Measurements from ENCODE around the gene ZDHHC3.
"Not testable (repeated sequence)": the region's sequence is repeated elsewhere in the genome, so short reads cannot be mapped to it uniquely, and the experiment has no call there.

Gene ZDHHC3

DNA sequence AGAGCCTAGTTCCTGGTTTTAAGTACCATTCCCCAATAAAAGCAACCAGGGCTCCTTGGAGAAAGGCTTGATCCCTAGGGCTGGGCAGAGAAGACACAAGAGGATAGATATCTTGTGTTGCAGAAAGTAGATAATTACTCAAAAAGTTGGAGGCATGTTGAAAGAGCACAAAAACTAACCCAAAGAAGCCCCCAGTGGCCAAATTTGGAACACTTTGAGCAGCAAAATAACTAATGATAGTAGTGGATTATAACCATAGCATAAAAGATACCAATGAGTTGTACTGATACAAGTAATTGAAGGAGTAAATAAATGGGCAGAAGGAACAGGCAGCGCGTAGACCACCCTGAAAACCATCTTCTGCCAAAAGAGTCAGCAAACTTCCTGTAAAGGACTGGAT lies 12.1 kb upstream of the ZDHHC3 start:
- no peaks in the 10 kb centered on the region for H3K27me3 ChIP-seq (ENCODE audit: insufficient read depth, low read length, poor library complexity)
- no CpG with 5 or more reads among the region's 2 CpGs for WGBS (ENCODE audit: extremely low coverage, insufficient coverage, low lambda C conversion rate)

DNA sequence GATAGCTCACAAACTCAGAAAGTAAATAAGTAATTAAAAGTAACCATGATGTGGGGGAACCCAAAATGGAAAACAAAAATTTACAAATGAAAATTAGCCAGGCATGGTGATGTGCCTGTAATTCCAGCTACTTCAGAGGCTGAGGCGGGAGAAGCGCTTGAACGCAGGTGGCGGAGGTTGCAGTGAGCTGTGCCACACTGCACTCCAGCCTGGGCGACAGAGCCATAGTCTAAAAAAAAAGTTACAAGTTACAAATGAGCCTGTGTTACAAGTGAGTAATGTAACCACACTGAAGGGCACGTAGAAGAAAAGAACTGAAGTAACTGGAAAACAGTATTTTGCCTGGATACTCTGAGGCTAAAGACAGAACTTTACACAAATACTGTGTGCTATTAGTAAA lies 11.4 kb upstream of the ZDHHC3 start:
- H3K4me3 ChIP-seq (ENCODE audit: low read length): no peak overlapping the region
- no peak for DNase-seq
- no peak overlapping the region for H3K9ac ChIP-seq (ENCODE audit: low read length)
- no peaks in the 10 kb centered on the region for H3K27me3 ChIP-seq (ENCODE audit: insufficient read depth, low read length, poor library complexity)
- peaks cover 32% of the 10 kb centered on the region for H3K79me2 ChIP-seq (ENCODE audit: control insufficient read depth, insufficient read depth, low read length)
- H3K36me3 ChIP-seq (ENCODE audit: control insufficient read depth, insufficient read depth, low read length): peaks cover 4% of the 10 kb centered on the region
- no peak overlapping the region for H2BK5ac ChIP-seq (ENCODE audit: low read length)
- no peak overlapping the region for H3K4ac ChIP-seq (ENCODE audit: low read depth, low read length)
- H3K27ac ChIP-seq (ENCODE audit: low read depth, low read length): no peak overlapping the region
- no peak overlapping the region for H3K18ac ChIP-seq (ENCODE audit: low read length)
- no peak overlapping the region for H3K23ac ChIP-seq (ENCODE audit: low read length)
- peaks cover 21% of the 10 kb centered on the region for H3K79me1 ChIP-seq (ENCODE audit: low read length)
- no peak overlapping the region for H3K56ac ChIP-seq (ENCODE audit: low read length)
- no CpG with 5 or more reads among the region's 6 CpGs for WGBS (ENCODE audit: extremely low coverage, insufficient coverage, low lambda C conversion rate)
- H4K5ac ChIP-seq (ENCODE audit: low read length): no peak overlapping the region
- H3K4me1 ChIP-seq (ENCODE audit: control insufficient read depth, low read depth, low read length): no peaks in the 10 kb centered on the region
- no peak overlapping the region for H4K8ac ChIP-seq (ENCODE audit: low read depth, low read length)
- no peak overlapping the region for H2BK120ac ChIP-seq (ENCODE audit: low read depth, low read length)
- H2BK15ac ChIP-seq (replicated peaks; ENCODE audit: low read depth): no peak overlapping the region
- H3K4me2 ChIP-seq (ENCODE audit: low read length): no peak overlapping the region
- no peak overlapping the region for H2AK5ac ChIP-seq (ENCODE audit: low read length)

More for the DNA sequence above, 12.1 kb upstream of the ZDHHC3 start:
- Histone ChIP-seq H3K36me3 (ENCODE audit: control insufficient read depth, insufficient read depth, low read length) (peaks cover 4% of the 10 kb centered on the region), H3K4me3 (ENCODE audit: low read length) (no peak overlapping the region), H2BK15ac (replicated peaks; ENCODE audit: low read depth) (no peak overlapping the region), H3K56ac (ENCODE audit: low read length) (no peak overlapping the region), H2AK5ac (ENCODE audit: low read length) (no peak overlapping the region), H3K4me2 (ENCODE audit: low read length) (no peak overlapping the region), H2BK120ac (ENCODE audit: low read depth, low read length) (no peak overlapping the region), H3K9ac (ENCODE audit: low read length) (no peak overlapping the region), H2BK5ac (ENCODE audit: low read length) (no peak overlapping the region), H3K79me2 (ENCODE audit: control insufficient read depth, insufficient read depth, low read length) (peaks cover 25% of the 10 kb centered on the region), H3K23ac (ENCODE audit: low read length) (no peak overlapping the region), H3K27ac (ENCODE audit: low read depth, low read length) (no peak overlapping the region), H3K18ac (ENCODE audit: low read length) (no peak overlapping the region), H4K5ac (ENCODE audit: low read length) (no peak overlapping the region), H4K8ac (ENCODE audit: low read depth, low read length) (no peak overlapping the region), H3K79me1 (ENCODE audit: low read length) (peaks cover 16% of the 10 kb centered on the region), H3K4me1 (ENCODE audit: control insufficient read depth, low read depth, low read length) (peaks cover 2% of the 10 kb centered on the region), H3K4ac (ENCODE audit: low read depth, low read length) (no peak overlapping the region)
- no peak for DNase-seq

DNA sequence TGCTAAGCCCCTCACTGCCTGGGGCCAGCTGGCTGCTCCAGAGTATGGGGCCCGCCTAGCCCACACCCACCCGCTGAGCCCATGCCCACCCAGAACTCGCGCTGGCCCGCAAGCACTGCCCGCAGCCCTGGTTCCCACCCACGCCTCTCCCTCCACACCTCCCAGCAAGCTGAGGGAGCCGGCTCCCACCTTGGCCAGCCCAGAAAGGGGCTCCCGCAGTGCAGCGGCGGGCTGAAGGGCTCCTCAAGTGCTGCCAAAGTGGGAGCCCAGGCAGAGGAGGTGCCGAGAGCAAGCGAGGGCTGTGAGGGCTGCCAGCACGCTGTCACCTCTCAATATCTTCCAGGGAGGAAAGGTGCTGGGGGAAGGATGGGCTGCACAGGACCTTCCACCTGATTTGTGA lies 10.4 kb upstream of the ZDHHC3 start:
- H2BK15ac ChIP-seq (replicated peaks; ENCODE audit: low read depth); H3K9ac ChIP-seq (ENCODE audit: low read length); H4K5ac ChIP-seq (ENCODE audit: low read length); H2BK5ac ChIP-seq (ENCODE audit: low read length); H4K8ac ChIP-seq (ENCODE audit: low read depth, low read length); H3K36me3 ChIP-seq (ENCODE audit: control insufficient read depth, insufficient read depth, low read length); H2BK120ac ChIP-seq (ENCODE audit: low read depth, low read length); H3K4me1 ChIP-seq (ENCODE audit: control insufficient read depth, low read depth, low read length); H3K27me3 ChIP-seq (ENCODE audit: insufficient read depth, low read length, poor library complexity); H3K4me3 ChIP-seq (ENCODE audit: low read length); H3K56ac ChIP-seq (ENCODE audit: low read length); DNase-seq; H3K27ac ChIP-seq (ENCODE audit: low read depth, low read length); H3K4ac ChIP-seq (ENCODE audit: low read depth, low read length); H3K4me2 ChIP-seq (ENCODE audit: low read length); H3K18ac ChIP-seq (ENCODE audit: low read length); H3K23ac ChIP-seq (ENCODE audit: low read length); H2AK5ac ChIP-seq (ENCODE audit: low read length): not testable (repeated sequence)
- peaks cover 41% of the 10 kb centered on the region for H3K79me2 ChIP-seq (ENCODE audit: control insufficient read depth, insufficient read depth, low read length)
- H3K79me1 ChIP-seq (ENCODE audit: low read length): peaks cover 25% of the 10 kb centered on the region
- no CpG with 5 or more reads among the region's 14 CpGs for WGBS (ENCODE audit: extremely low coverage, insufficient coverage, low lambda C conversion rate)

DNA sequence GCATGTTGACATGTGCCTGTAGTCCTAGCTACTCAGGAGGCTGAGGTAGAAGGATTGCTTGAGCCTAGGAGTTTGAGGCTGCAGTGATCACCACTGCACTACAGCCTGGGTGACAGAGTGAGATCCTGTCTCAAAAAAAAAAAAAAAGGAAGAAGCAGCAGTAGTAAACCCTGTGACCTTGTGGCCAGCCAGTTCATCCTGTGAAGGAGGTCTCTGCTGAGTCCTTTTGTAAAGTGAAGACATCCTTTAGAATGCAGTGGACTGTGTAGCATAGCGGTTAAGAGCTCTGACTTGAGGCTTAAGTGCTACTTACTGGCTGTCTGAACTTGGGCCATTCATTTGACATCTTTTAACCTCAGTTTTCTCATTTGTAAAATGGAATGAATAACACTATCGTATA lies 8.4 kb upstream of the ZDHHC3 start:
- H3K27me3 ChIP-seq (ENCODE audit: insufficient read depth, low read length, poor library complexity): no peaks in the 10 kb centered on the region
- H3K36me3 ChIP-seq (ENCODE audit: control insufficient read depth, insufficient read depth, low read length): no peaks in the 10 kb centered on the region
- H3K79me1 ChIP-seq (ENCODE audit: low read length): peaks cover 29% of the 10 kb centered on the region
- no peak overlapping the region for H2BK15ac ChIP-seq (replicated peaks; ENCODE audit: low read depth)
- H2AK5ac ChIP-seq (ENCODE audit: low read length): no peak overlapping the region
- H3K79me2 ChIP-seq (ENCODE audit: control insufficient read depth, insufficient read depth, low read length): peaks cover 58% of the 10 kb centered on the region
- H3K9ac ChIP-seq (ENCODE audit: low read length): no peak overlapping the region
- no peak overlapping the region for H3K56ac ChIP-seq (ENCODE audit: low read length)
- H3K23ac ChIP-seq (ENCODE audit: low read length): no peak overlapping the region
- no peak overlapping the region for H4K8ac ChIP-seq (ENCODE audit: low read depth, low read length)
- H3K18ac ChIP-seq (ENCODE audit: low read length): no peak overlapping the region
- H3K4me1 ChIP-seq (ENCODE audit: control insufficient read depth, low read depth, low read length): no peaks in the 10 kb centered on the region
- no peak overlapping the region for H2BK5ac ChIP-seq (ENCODE audit: low read length)
- H2BK120ac ChIP-seq (ENCODE audit: low read depth, low read length): no peak overlapping the region
- no peak overlapping the region for H3K4me2 ChIP-seq (ENCODE audit: low read length)
- no peak for DNase-seq
- no peak overlapping the region for H3K27ac ChIP-seq (ENCODE audit: low read depth, low read length)
- no CpG with 5 or more reads among the region's 2 CpGs for WGBS (ENCODE audit: extremely low coverage, insufficient coverage, low lambda C conversion rate)
- no peak overlapping the region for H4K5ac ChIP-seq (ENCODE audit: low read length)
- no peak overlapping the region for H3K4ac ChIP-seq (ENCODE audit: low read depth, low read length)
- no peak overlapping the region for H3K4me3 ChIP-seq (ENCODE audit: low read length)

DNA sequence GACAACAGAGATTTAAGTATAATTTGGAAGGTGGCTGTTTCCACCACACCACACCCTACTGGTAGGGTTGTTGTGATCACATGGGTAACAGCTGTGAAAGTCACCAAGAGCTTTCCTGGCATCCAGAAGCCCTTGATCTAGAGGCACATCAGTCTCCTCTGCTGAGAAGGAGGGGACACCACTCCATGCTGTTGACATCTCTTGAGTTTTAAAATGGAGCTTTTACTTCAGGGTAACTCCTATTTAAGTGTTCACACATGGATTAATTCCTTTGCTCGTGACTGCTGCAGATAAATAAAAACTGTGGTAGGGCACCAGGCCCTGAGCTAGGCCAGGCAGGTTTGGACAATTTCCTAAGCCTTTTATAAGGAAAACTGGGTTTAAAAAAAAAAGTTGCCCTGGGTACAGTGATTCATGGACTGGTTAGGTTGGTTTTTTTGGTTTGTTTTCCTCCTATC lies 7.5 kb upstream of the ZDHHC3 start:
- Histone ChIP-seq H3K4ac (ENCODE audit: low read depth, low read length) (no peak overlapping the region), H3K27ac (ENCODE audit: low read depth, low read length) (no peak overlapping the region), H3K4me1 (ENCODE audit: control insufficient read depth, low read depth, low read length) (no peaks in the 10 kb centered on the region), H2BK15ac (replicated peaks; ENCODE audit: low read depth) (no peak overlapping the region), H2BK120ac (ENCODE audit: low read depth, low read length) (no peak overlapping the region), H3K27me3 (ENCODE audit: insufficient read depth, low read length, poor library complexity) (no peaks in the 10 kb centered on the region), H2AK5ac (ENCODE audit: low read length) (no peak overlapping the region), H3K56ac (ENCODE audit: low read length) (no peak overlapping the region), H3K4me3 (ENCODE audit: low read length) (no peak overlapping the region), H3K23ac (ENCODE audit: low read length) (no peak overlapping the region), H2BK5ac (ENCODE audit: low read length) (no peak overlapping the region), H3K4me2 (ENCODE audit: low read length) (no peak overlapping the region), H3K9ac (ENCODE audit: low read length) (no peak overlapping the region), H3K79me1 (ENCODE audit: low read length) (peaks cover 36% of the 10 kb centered on the region), H3K18ac (ENCODE audit: low read length) (no peak overlapping the region), H3K36me3 (ENCODE audit: control insufficient read depth, insufficient read depth, low read length) (no peaks in the 10 kb centered on the region), H3K79me2 (ENCODE audit: control insufficient read depth, insufficient read depth, low read length) (peaks cover 64% of the 10 kb centered on the region), H4K5ac (ENCODE audit: low read length) (no peak overlapping the region), H4K8ac (ENCODE audit: low read depth, low read length) (no peak overlapping the region)
- no CpG with 5 or more reads among the region's 1 CpG for WGBS (ENCODE audit: extremely low coverage, insufficient coverage, low lambda C conversion rate)
- DNase-seq: peak; percentile 50

DNA sequence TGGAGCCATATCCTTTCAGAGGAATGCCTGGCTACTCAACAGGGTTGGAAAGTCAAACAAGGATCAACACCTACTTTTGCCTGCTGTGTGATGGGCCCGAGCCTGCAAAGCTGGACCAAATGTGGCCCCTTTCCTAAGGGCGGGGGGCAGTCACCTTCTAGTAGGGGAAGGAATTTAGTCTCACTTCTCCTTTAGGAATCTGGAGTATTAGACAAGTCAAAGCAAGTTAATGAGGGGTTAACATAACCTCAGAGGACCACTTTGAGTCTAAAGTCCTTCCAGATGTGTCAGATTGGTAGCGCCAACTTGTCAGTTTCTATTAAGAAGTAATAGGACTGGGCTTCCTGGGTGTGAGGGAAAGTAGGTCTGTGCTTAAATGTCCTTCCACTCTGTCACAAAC lies 6.8 kb upstream of the ZDHHC3 start:
- no peak overlapping the region for H3K23ac ChIP-seq (ENCODE audit: low read length)
- WGBS (ENCODE audit: extremely low coverage, insufficient coverage, low lambda C conversion rate): no CpG with 5 or more reads among the region's 3 CpGs
- no peak overlapping the region for H3K18ac ChIP-seq (ENCODE audit: low read length)
- no peak overlapping the region for H2BK5ac ChIP-seq (ENCODE audit: low read length)
- H2AK5ac ChIP-seq (ENCODE audit: low read length): no peak overlapping the region
- H3K27me3 ChIP-seq (ENCODE audit: insufficient read depth, low read length, poor library complexity): no peaks in the 10 kb centered on the region
- no peak overlapping the region for H3K4ac ChIP-seq (ENCODE audit: low read depth, low read length)
- no peak overlapping the region for H2BK15ac ChIP-seq (replicated peaks; ENCODE audit: low read depth)
- H3K79me2 ChIP-seq (ENCODE audit: control insufficient read depth, insufficient read depth, low read length): peaks cover 65% of the 10 kb centered on the region
- H3K56ac ChIP-seq (ENCODE audit: low read length): no peak overlapping the region
- no peak overlapping the region for H2BK120ac ChIP-seq (ENCODE audit: low read depth, low read length)
- H4K5ac ChIP-seq (ENCODE audit: low read length): no peak overlapping the region
- no peak overlapping the region for H3K4me3 ChIP-seq (ENCODE audit: low read length)
- no peaks in the 10 kb centered on the region for H3K36me3 ChIP-seq (ENCODE audit: control insufficient read depth, insufficient read depth, low read length)
- no peak overlapping the region for H4K8ac ChIP-seq (ENCODE audit: low read depth, low read length)
- no peaks in the 10 kb centered on the region for H3K4me1 ChIP-seq (ENCODE audit: control insufficient read depth, low read depth, low read length)
- H3K4me2 ChIP-seq (ENCODE audit: low read length): no peak overlapping the region
- DNase-seq: no peak
- peaks cover 37% of the 10 kb centered on the region for H3K79me1 ChIP-seq (ENCODE audit: low read length)
- no peak overlapping the region for H3K27ac ChIP-seq (ENCODE audit: low read depth, low read length)
- no peak overlapping the region for H3K9ac ChIP-seq (ENCODE audit: low read length)

Measured in mesendoderm (in vitro differentiated cells).